MCF 10A (cell line): ENCODE data around the gene CPNE2. TPM values are rescaled to one million over a fixed set of nuclear protein-coding genes. Genes with fewer than 3 reads are reported as not detected.
"Not testable (repeated sequence)": the region's sequence is repeated elsewhere in the genome, so short reads cannot be mapped to it uniquely, and the experiment has no call there.

Source experiments
- BruUV-seq: library from RNA; stranded (reverse); fragments of 400-500 nt; replicated peaks from 2 replicates; lab custom pipeline; 2021; lab: Mats Ljungman, UMichigan
- CTCF ChIA-PET: fragments of 300-600 bp; sonication (Branson Sonifier 250); formaldehyde crosslinking; extraction: SDS; loops from one replicate; lab custom pipeline; 2021; ENCODE audit warnings: antibody characterized with exemption, inconsistent platforms; lab: Yijun Ruan, JAX
- POLR2A ChIA-PET: fragments of 300-600, 350-650 bp; sonication (Branson Sonifier 250); formaldehyde crosslinking; extraction: SDS; loops from one replicate; lab custom pipeline; 2020; ENCODE audit warnings: antibody characterized with exemption, inconsistent platforms; lab: Yijun Ruan, JAX
- DNase-seq: peaks from one replicate; pipeline ENCODE4 v3.0.0-alpha.2; 2018; ENCODE audit not compliant: unreplicated experiment
- H3K27ac Mint-ChIP-seq: one replicate; pipeline ENCODE4 v1.8.0; 2022; ENCODE audit warnings: mild to moderate bottlenecking, low read depth, mixed read lengths; ENCODE audit not compliant: unreplicated experiment
- H3K27me3 Mint-ChIP-seq: one replicate; pipeline ENCODE4 v1.8.0; 2022; ENCODE audit warnings: mixed read lengths; ENCODE audit not compliant: insufficient read depth, unreplicated experiment
- H3K36me3 Mint-ChIP-seq: one replicate; pipeline ENCODE4 v1.8.0; 2022; ENCODE audit warnings: mild to moderate bottlenecking, moderate library complexity, mixed read lengths; ENCODE audit not compliant: insufficient read depth, unreplicated experiment
- H3K4me1 Mint-ChIP-seq: one replicate; pipeline ENCODE4 v1.8.0; 2022; ENCODE audit warnings: mixed read lengths; ENCODE audit not compliant: insufficient read depth, unreplicated experiment
- H3K4me3 Mint-ChIP-seq: one replicate; pipeline ENCODE4 v1.8.0; 2022; ENCODE audit warnings: mild to moderate bottlenecking, moderate library complexity, mixed read lengths; ENCODE audit not compliant: unreplicated experiment
- H3K9me3 Mint-ChIP-seq: one replicate; pipeline ENCODE4 v1.8.0; 2022; ENCODE audit warnings: mixed read lengths; ENCODE audit not compliant: unreplicated experiment
- CTCF ChIP-seq: fragments of 200-600 bp; IDR thresholded peaks from one replicate; pipeline ENCODE4 v1.8.0; 2022; ENCODE audit warnings: antibody characterized with exemption, mild to moderate bottlenecking; ENCODE audit not compliant: unreplicated experiment
- intact Hi-C: fragments of 100-400 bp; cut with micrococcal nuclease; formaldehyde crosslinking; loops from 2 replicates; pipeline ENCODE4 v1.14.1; 2022
- total RNA-seq: library from RNA; stranded (reverse); gene quantifications from 2 replicates; pipeline ENCODE4 v1.2.3, GENCODE V29; 2022

Gene CPNE2
- total RNA-seq, 1 experiment from 2014 or later = 6.7 TPM

DNA sequence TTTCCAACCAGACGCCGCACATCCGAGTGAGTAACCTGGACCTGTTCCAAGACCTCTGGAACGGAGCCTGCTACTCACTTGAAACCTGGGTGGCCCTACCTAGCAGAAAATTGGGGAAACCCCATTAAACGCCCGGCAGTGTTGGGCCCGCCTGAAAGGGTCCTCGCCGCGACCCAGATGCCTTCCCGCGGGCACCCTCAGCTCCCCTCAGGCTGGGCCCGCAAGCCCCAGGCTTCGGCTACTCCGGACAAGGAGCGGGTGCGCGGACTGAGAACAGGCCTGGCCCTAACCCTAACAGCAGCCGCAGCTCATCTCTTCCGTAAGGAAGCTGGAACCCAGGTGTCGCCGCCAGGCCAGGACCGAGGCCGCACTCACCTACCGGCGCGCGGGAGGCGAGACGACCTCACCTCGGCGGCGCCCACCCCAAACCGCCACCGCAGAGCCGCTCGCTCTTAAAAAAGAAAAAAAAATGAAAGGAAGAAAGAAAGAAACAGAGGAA lies 93.1 kb downstream of the CPNE2 start:
- TF ChIP-seq CTCF = no peak
- intact Hi-C loops = loop anchor here (10.0 kb wide), 1 partner anchor 229 kb away; no protein-coding TSS in a partner anchor
- H3K4me1 Mint-ChIP-seq = peaks cover 31% of the 10 kb centered on the region
- peaks cover 6% of the 10 kb centered on the region for H3K9me3 Mint-ChIP-seq
- peak; percentile 81 for DNase-seq
- peak overlapping the region; percentile 98 for H3K27ac Mint-ChIP-seq
- no peaks in the 10 kb centered on the region for H3K27me3 Mint-ChIP-seq
- H3K36me3 Mint-ChIP-seq = peaks cover 21% of the 10 kb centered on the region
- TSS peak; percentile 80 for BruUV-seq
- ChIA-PET POLR2A (interaction anchor here (0.6 to 5.7 kb wide), 35 partner anchors 10 to 683 kb away, joined by 3 to 67 read pairs (median 5); partner anchors contain the start of genes ARL2BP, CIAPIN1, COQ9 and CPNE2), CTCF (interaction anchor here (1.0 to 1.9 kb wide), 3 partner anchors 27 to 237 kb away, joined by 3 to 7 read pairs (median 4); no protein-coding TSS in a partner anchor)
- peak overlapping the region; percentile 95 for H3K4me3 Mint-ChIP-seq

DNA sequence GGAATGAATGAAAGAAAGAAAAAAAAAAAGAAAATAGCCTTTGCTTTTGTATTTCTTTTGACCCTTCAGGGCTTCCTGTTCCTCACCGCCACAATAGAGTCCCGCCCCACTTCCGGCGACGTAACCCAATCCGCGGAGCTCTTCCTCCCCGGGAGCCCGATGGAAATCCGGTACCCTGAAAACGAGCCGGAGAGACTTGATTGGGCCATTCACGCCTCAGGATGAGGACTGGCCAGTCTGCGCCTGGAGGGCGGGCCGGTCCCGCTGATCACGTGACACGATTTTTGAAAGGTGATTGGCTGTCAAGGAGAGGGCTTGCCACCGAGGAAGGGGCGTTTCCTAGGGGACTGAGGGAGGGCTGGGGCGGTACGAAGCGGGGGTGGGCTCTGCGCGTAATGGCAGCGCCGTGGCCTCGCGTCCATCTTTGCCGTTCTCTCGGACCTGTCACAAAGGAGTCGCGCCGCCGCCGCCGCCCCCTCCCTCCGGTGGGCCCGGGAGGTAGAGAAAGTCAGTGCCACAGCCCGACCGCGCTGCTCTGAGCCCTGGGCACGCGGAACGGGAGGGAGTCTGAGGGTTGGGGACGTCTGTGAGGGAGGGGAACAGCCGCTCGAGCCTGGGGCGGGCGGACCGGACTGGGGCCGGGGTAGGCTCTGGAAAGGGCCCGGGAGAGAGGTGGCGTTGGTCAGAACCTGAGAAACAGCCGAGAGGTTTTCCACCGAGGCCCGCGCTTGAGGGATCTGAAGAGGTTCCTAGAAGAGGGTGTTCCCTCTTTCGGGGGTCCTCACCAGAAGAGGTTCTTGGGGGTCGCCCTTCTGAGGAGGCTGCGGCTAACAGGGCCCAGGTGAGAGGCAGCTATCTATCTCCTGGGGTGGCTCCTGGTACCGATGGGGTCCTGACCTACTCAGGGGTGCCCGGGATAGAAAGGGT lies 93.8 kb downstream of the CPNE2 start, which contains the start of the genes PSME3IP1 and RSPRY1:
TSS of gene PSME3IP1 (minus strand) at position 95 of the 927 bp plus-strand sequence. CDS start 12,185 bp downstream, outside the sequence.
TSS of gene RSPRY1 (plus strand) at position 385 of the 927 bp plus-strand sequence. CDS start 18,330 bp downstream, outside the sequence.
- Mint-ChIP-seq H3K4me1 (peaks cover 35% of the 10 kb centered on the region), H3K27ac (peak within 1 kb of the TSS; percentile 98), H3K36me3 (peaks cover 16% of the 10 kb centered on the region), H3K4me3 (peak within 1 kb of the TSS; percentile 95), H3K27me3 (no peaks in the 10 kb centered on the region), H3K9me3 (peaks cover 6% of the 10 kb centered on the region)
- CTCF ChIA-PET = interaction anchor here (0.6 to 1.9 kb wide), 6 partner anchors 12 to 491 kb away, joined by 3 to 7 read pairs (median 4); no protein-coding TSS in a partner anchor
- no peak for TF ChIP-seq CTCF
- intact Hi-C loops = loop anchor here (1.0 to 10.0 kb wide), 3 partner anchors 59 to 229 kb away; partner anchors contain the start of gene ARL2BP
- POLR2A ChIA-PET = interaction anchor here (0.6 to 5.7 kb wide), 41 partner anchors 9 to 682 kb away, joined by 3 to 67 read pairs (median 5); partner anchors contain the start of genes ARL2BP, CIAPIN1, COQ9 and CPNE2
- BruUV-seq = TSS peak; percentile 24
- DNase-seq = peak; percentile 99

- POLR2A ChIA-PET = interaction anchor here (0.6 to 5.7 kb wide), 27 partner anchors 8 to 573 kb away, joined by 3 to 67 read pairs (median 7); partner anchors contain the start of genes ARL2BP, CIAPIN1, COQ9 and HERPUD1
- Mint-ChIP-seq H3K4me3 (peak overlapping the region; percentile 95), H3K27me3 (no peaks in the 10 kb centered on the region), H3K27ac (peak overlapping the region; percentile 98), H3K9me3 (peaks cover 6% of the 10 kb centered on the region), H3K36me3 (peaks cover 16% of the 10 kb centered on the region), H3K4me1 (peaks cover 37% of the 10 kb centered on the region)
- BruUV-seq = no TSS peak
- no peak for TF ChIP-seq CTCF
- peak; percentile 37 for DNase-seq
- CTCF ChIA-PET = interaction anchor here (0.5 to 1.3 kb wide), 3 partner anchors 77 to 102 kb away, joined by 3 to 4 read pairs (median 3); no protein-coding TSS in a partner anchor
- intact Hi-C loops = loop anchor here (1.0 to 10.0 kb wide), 3 partner anchors 58 to 228 kb away; partner anchors contain the start of gene ARL2BP
Observed at GRCh38 chr16:57186872-57187854, 94.8 kb downstream of the CPNE2 start.

- Mint-ChIP-seq H3K27ac (peak overlapping the region; percentile 98), H3K4me3 (peak overlapping the region; percentile 95), H3K4me1 (peaks cover 42% of the 10 kb centered on the region), H3K36me3 (peaks cover 16% of the 10 kb centered on the region)
- POLR2A ChIA-PET = interaction anchor here (0.6 to 5.7 kb wide), 15 partner anchors 9 to 563 kb away, joined by 3 to 67 read pairs (median 7); partner anchors contain the start of genes ARL2BP, CIAPIN1, COQ9 and MT1E
- BruUV-seq, H3K9me3 Mint-ChIP-seq, DNase-seq, H3K27me3 Mint-ChIP-seq: not testable (repeated sequence)
- CTCF ChIA-PET = interaction anchor here (0.5 to 1.3 kb wide), 3 partner anchors 78 to 313 kb away, joined by 3 read pairs; no protein-coding TSS in a partner anchor
- intact Hi-C loops = loop anchor here (2.0 to 10.0 kb wide), 2 partner anchors 57 to 227 kb away; partner anchors contain the start of gene ARL2BP
Observed at GRCh38 chr16:57187902-57188710, 95.7 kb downstream of the CPNE2 start.
